DND-41 (cell line): ENCODE data around the gene CPNE5.

Experiments
- CTCF ChIP-seq: IDR thresholded peaks from 2 replicates; pipeline ENCODE4 v1.5.1; 2012; ENCODE audit warnings: borderline replicate concordance, low read length, moderate library complexity, mild to moderate bottlenecking; ENCODE audit not compliant: poor library complexity, severe bottlenecking; ENCODE audit errors: extremely low read depth
- EZH2 ChIP-seq: IDR thresholded peaks from 3 replicates; pipeline ENCODE4 v1.6.1; 2012; ENCODE audit warnings: borderline replicate concordance, low read depth, mild to moderate bottlenecking, moderate library complexity, low read length, inconsistent platforms; ENCODE audit not compliant: severe bottlenecking

- TF ChIP-seq CTCF (no peak), EZH2 (no peak)
Observed at GRCh38 chr6:36694616-36695015, 144.6 kb downstream of the CPNE5 start.
